Panc1 (cell line): ENCODE data around the gene EIF4E1B. TPM values are rescaled to one million over a fixed set of nuclear protein-coding genes. Genes with fewer than 3 reads are reported as not detected.

Experiments
- ATAC-seq: fragments of 200-7000 bp; cut with Tn5 transposase; 2 replicates; pipeline ENCODE4 v1.9.1; 2020; ENCODE audit warnings: mild to moderate bottlenecking, moderate library complexity
- BruUV-seq: library from RNA; stranded (reverse); fragments of 400-500 nt; replicated peaks from 2 replicates; lab custom pipeline; 2021; lab: Mats Ljungman, UMichigan
- CTCF ChIA-PET: fragments of 300-600 bp; sonication (Branson Sonifier 250); formaldehyde crosslinking; loops from one replicate; lab custom pipeline; 2022; ENCODE audit warnings: antibody characterized with exemption; lab: Charles Lee
- POLR2A ChIA-PET: fragments of 300-600 bp; sonication (Branson Sonifier 250); formaldehyde crosslinking; loops from one replicate; lab custom pipeline; 2022; ENCODE audit warnings: antibody characterized with exemption; lab: Charles Lee
- DNase-seq: peaks from one replicate; pipeline ENCODE4 v3.0.0-alpha.2; 2010; ENCODE audit warnings: low read depth, low spot score
- H3K27ac ChIP-seq: 2 replicates; pipeline ENCODE4 v1.5.1; 2011; ENCODE audit warnings: mild to moderate bottlenecking, low read length, inconsistent platforms
- H3K27me3 ChIP-seq: fragments of 200-500 bp; sonication (Bioruptor generic); 2 replicates; pipeline ENCODE4 v1.6.0; 2014; ENCODE audit warnings: low read length, inconsistent platforms; ENCODE audit not compliant: control insufficient read depth, insufficient read depth
- H3K36me3 ChIP-seq: fragments of 200-500 bp; sonication (Bioruptor generic); 2 replicates; pipeline ENCODE4 v1.5.1; 2014; ENCODE audit warnings: inconsistent platforms, mild to moderate bottlenecking, low read length, moderate library complexity; ENCODE audit not compliant: control insufficient read depth, insufficient read depth
- H3K4me1 ChIP-seq: 2 replicates; pipeline ENCODE4 v1.5.1; 2011; ENCODE audit warnings: inconsistent platforms, mild to moderate bottlenecking, low read length, moderate library complexity; ENCODE audit not compliant: control insufficient read depth, insufficient read depth
- H3K4me3 ChIP-seq, 2 experiments: 2 replicates each; pipeline ENCODE4 v1.5.1; 2011 to 2012; ENCODE audit warnings: low read depth in 2 of 2, low read length in 2 of 2, mild to moderate bottlenecking in 2 of 2, inconsistent platforms in 1 of 2, moderate library complexity in 1 of 2
- H3K9me3 ChIP-seq: fragments of 200-500 bp; sonication (Bioruptor generic); 2 replicates; pipeline ENCODE4 v1.5.1; 2014; ENCODE audit warnings: low read depth, mild to moderate bottlenecking, inconsistent platforms, low read length, moderate library complexity; ENCODE audit not compliant: control insufficient read depth, insufficient read depth
- CTCF ChIP-seq: fragments of 450-650 bp; IDR thresholded peaks from 2 replicates; pipeline ENCODE4 v1.5.1; 2017; ENCODE audit warnings: mild to moderate bottlenecking
- POLR2AphosphoS5 ChIP-seq: IDR thresholded peaks from 2 replicates; pipeline ENCODE4 v1.6.1; 2012; ENCODE audit warnings: mild to moderate bottlenecking, low read depth, low read length, moderate library complexity
- REST ChIP-seq, 2 experiments: IDR thresholded peaks; 2 replicates each; pipeline ENCODE4 v1.6.1; 2011 to 2012; ENCODE audit warnings: low read depth in 2 of 2, control low read depth in 1 of 2, low read length in 1 of 2, mild to moderate bottlenecking in 1 of 2, moderate library complexity in 1 of 2; ENCODE audit not compliant: insufficient read depth in 1 of 2
- SIN3A ChIP-seq: IDR thresholded peaks from 2 replicates; pipeline ENCODE4 v1.6.1; 2012; ENCODE audit warnings: low read depth, mild to moderate bottlenecking, low read length, moderate library complexity, borderline replicate concordance; ENCODE audit not compliant: insufficient read depth
- TCF7L2 ChIP-seq: IDR thresholded peaks from 2 replicates; pipeline ENCODE4 v1.6.1; 2011; ENCODE audit warnings: mild to moderate bottlenecking, low read depth, low read length, inconsistent platforms
- in situ Hi-C: cut with HindIII; loops from 2 replicates; pipeline ENCODE4 v1.10.0; 2016; ENCODE audit warnings: low sequenced_read_pairs, low pct_unique_long_range_greater_than_20kb
- intact Hi-C: fragments of 100-400 bp; cut with micrococcal nuclease; formaldehyde crosslinking; loops from one replicate; pipeline ENCODE4 v1.10.0; 2022; ENCODE audit not compliant: unreplicated experiment
- total RNA-seq: library from RNA; stranded (reverse); gene quantifications from one replicate; pipeline ENCODE4 v1.2.1, GENCODE V29; 2021; ENCODE audit not compliant: unreplicated experiment

Gene EIF4E1B
- total RNA-seq, 1 experiment from 2014 or later, result not detected

- Histone ChIP-seq H3K9me3 (no peaks in the 10 kb centered on the region), H3K36me3 (no peaks in the 10 kb centered on the region), H3K27ac (no peak overlapping the region), H3K4me3 (no peak overlapping the region), H3K27me3 (no peaks in the 10 kb centered on the region), H3K4me1 (no peaks in the 10 kb centered on the region)
- DNase-seq, result no peak
- ATAC-seq, result no peak
- in situ Hi-C loops (no loop called here), intact Hi-C loops (no loop called here)
- CTCF ChIA-PET, result interaction anchor here (0.6 to 0.7 kb wide), 2 partner anchors 17 to 334 kb away, joined by 3 to 4 read pairs; no protein-coding TSS in a partner anchor
- POLR2A ChIA-PET, result no interaction called here
- BruUV-seq, result no TSS peak
- no peak for TF ChIP-seq SIN3A
- TF ChIP-seq TCF7L2, result no peak
- TF ChIP-seq POLR2AphosphoS5, result no peak
- no peak for TF ChIP-seq REST (IDR thresholded peaks at IDR 0.05; ENCODE audit: insufficient read depth in 1 of 2, low read depth in 2 of 2, low read length in 1 of 2)
- TF ChIP-seq CTCF, result no peak
Observed at GRCh38 chr5:176677209-176677939, 46.9 kb downstream of the EIF4E1B start.

- BruUV-seq, result no TSS peak
- no peak for DNase-seq
- Histone ChIP-seq H3K36me3 (no peaks in the 10 kb centered on the region), H3K4me1 (no peaks in the 10 kb centered on the region), H3K4me3 (no peak overlapping the region), H3K27me3 (peaks cover 6% of the 10 kb centered on the region), H3K27ac (no peak overlapping the region), H3K9me3 (no peaks in the 10 kb centered on the region)
- ATAC-seq, result no peak
- intact Hi-C loops, result no loop called here
- TF ChIP-seq POLR2AphosphoS5 (no peak), REST (IDR thresholded peaks at IDR 0.05; ENCODE audit: insufficient read depth in 1 of 2, low read depth in 2 of 2, low read length in 1 of 2) (no peak), TCF7L2 (no peak), CTCF (no peak), SIN3A (no peak)
- in situ Hi-C loops, result no loop called here
- POLR2A ChIA-PET, result no interaction called here
- CTCF ChIA-PET, result no interaction called here
Observed at GRCh38 chr5:176678584-176678983, 48.1 kb downstream of the EIF4E1B start.
